K562 (cell line): ENCODE data around the gene VPS37B. TPM values are rescaled to one million over a fixed set of nuclear protein-coding genes. Genes with fewer than 3 reads are reported as not detected.

Experiments
- ATAC-seq: fragments of 200-7000 bp; cut with Tn5 transposase; 3 replicates; pipeline ENCODE4 v1.9.1; 2020; ENCODE audit warnings: moderate library complexity
- BruUV-seq: library from RNA; stranded (reverse); fragments of 400-500 nt; replicated peaks from 2 replicates; lab custom pipeline; 2021; lab: Mats Ljungman, UMichigan
- CTCF ChIA-PET: fragments of 300-600 bp; formaldehyde crosslinking; extraction: SDS; loops from one replicate; lab custom pipeline; 2021; ENCODE audit warnings: low intra/inter-chr PET ratio; lab: Yijun Ruan, JAX
- POLR2A ChIA-PET: fragments of 300-600, 350-650 bp; sonication (Branson Sonifier 250); formaldehyde crosslinking; extraction: SDS; loops from one replicate; lab custom pipeline; 2021; ENCODE audit warnings: antibody characterized with exemption, inconsistent platforms; lab: Yijun Ruan, JAX
- DNase-seq, 4 experiments: peaks; one replicate each; pipeline versions ENCODE4 v3.0.0 to v3.0.0-alpha.2; 2011 to 2018; ENCODE audit warnings: low spot score in 3 of 4, mixed read lengths in 3 of 4; ENCODE audit errors: extremely low read depth in 1 of 4
- FAIRE-seq: peaks from 2 replicates; lab custom pipeline; 2011; peaks lifted over from hg19 to GRCh38; lab: Jason Lieb, UNC
- H2AFZ ChIP-seq: 2 replicates; pipeline ENCODE4 v1.6.0; 2011; ENCODE audit warnings: low read depth, low read length, control low read depth, inconsistent platforms
- H3K27ac ChIP-seq: fragments of 200-600 bp; 3 replicates; pipeline ENCODE4 v1.8.0; 2011; ENCODE audit warnings: low read depth, mild to moderate bottlenecking, control low read depth, inconsistent platforms, low read length, moderate library complexity, mixed read lengths; ENCODE audit errors: extremely low read depth
- H3K27me3 ChIP-seq, 2 experiments: fragments of 300-600 bp in 1 of 2; 2 replicates in 1 of 2; 3 replicates in 1 of 2; pipeline versions ENCODE4 v1.6.0 to v1.8.0; 2011; ENCODE audit warnings: inconsistent platforms in 2 of 2, low read length in 2 of 2, mild to moderate bottlenecking in 1 of 2, mixed read lengths in 1 of 2, moderate library complexity in 1 of 2; ENCODE audit not compliant: control insufficient read depth in 2 of 2, insufficient read depth in 2 of 2
- H3K36me3 ChIP-seq: fragments of 300-600 bp; 3 replicates; pipeline ENCODE4 v1.8.0; 2011; ENCODE audit warnings: mild to moderate bottlenecking, low read length, inconsistent platforms; ENCODE audit not compliant: control insufficient read depth, insufficient read depth
- H3K4me1 ChIP-seq, 2 experiments: fragments of 200-600 bp in 1 of 2; replicated peaks in 1 of 2; 2 replicates in 1 of 2; 3 replicates in 1 of 2; pipeline versions ENCODE4 v1.5.1 to v1.8.0; 2011; ENCODE audit warnings: inconsistent platforms in 2 of 2, low read length in 2 of 2, mild to moderate bottlenecking in 1 of 2, mixed read lengths in 1 of 2, moderate library complexity in 1 of 2; ENCODE audit not compliant: control insufficient read depth in 2 of 2, insufficient read depth in 2 of 2
- H3K4me2 ChIP-seq: 2 replicates; pipeline ENCODE4 v1.6.1; 2011; ENCODE audit warnings: low read length, control low read depth, inconsistent platforms, mixed read lengths; ENCODE audit not compliant: insufficient read depth
- H3K4me3 ChIP-seq: fragments of 200-600 bp; sonication (generic), shearing (Covaris generic); 2 replicates; pipeline ENCODE4 v1.5.1; 2016; ENCODE audit warnings: control low read depth, inconsistent platforms
- H3K79me2 ChIP-seq: fragments of 200-600 bp; 3 replicates; pipeline ENCODE4 v1.8.0; 2011; ENCODE audit warnings: low read length, inconsistent platforms; ENCODE audit not compliant: control insufficient read depth, insufficient read depth
- H3K9ac ChIP-seq, 2 experiments: 2 replicates each; pipeline versions ENCODE4 v1.6.0 to v1.6.1; 2011; ENCODE audit warnings: low read depth in 2 of 2, low read length in 2 of 2, control low read depth in 1 of 2, inconsistent platforms in 1 of 2, mild to moderate bottlenecking in 1 of 2, mixed read lengths in 1 of 2; ENCODE audit not compliant: insufficient read depth in 1 of 2
- H3K9me1 ChIP-seq: one replicate; pipeline ENCODE4 v1.6.0; 2011; ENCODE audit warnings: inconsistent platforms, mild to moderate bottlenecking, low read length, moderate library complexity; ENCODE audit not compliant: control insufficient read depth, insufficient read depth
- H3K9me3 ChIP-seq: replicated peaks from 2 replicates; pipeline ENCODE4 v1.5.1; 2011; ENCODE audit warnings: low read depth, low read length, inconsistent platforms; ENCODE audit not compliant: control insufficient read depth, insufficient read depth
- H4K20me1 ChIP-seq: replicated peaks from 2 replicates; pipeline ENCODE4 v1.6.1; 2011; ENCODE audit warnings: low read length, inconsistent platforms, mixed read lengths; ENCODE audit not compliant: control insufficient read depth, insufficient read depth
- CSDE1 ChIP-seq, 2 experiments: fragments of 450-650 bp; IDR thresholded peaks; 2 replicates each; pipeline ENCODE4 v1.6.1; 2016; ENCODE audit warnings: mild to moderate bottlenecking in 1 of 2
- KDM5B ChIP-seq: fragments of 200-600 bp; sonication (generic); IDR thresholded peaks from 2 replicates; pipeline ENCODE4 v1.6.1; 2012; ENCODE audit warnings: low read depth, mild to moderate bottlenecking, moderate library complexity, low read length, control low read depth, inconsistent platforms; ENCODE audit not compliant: insufficient replicate concordance
- POLR2G ChIP-seq: fragments of 200-400 bp; formaldehyde crosslinking; IDR thresholded peaks from 2 replicates; pipeline ENCODE4 v1.6.1; 2017; ENCODE audit warnings: low read depth, mild to moderate bottlenecking, antibody characterized with exemption, low read length, moderate library complexity
- RAD21 ChIP-seq, 2 experiments: fragments of 250-450 bp in 1 of 2; fragments of 450-650 bp in 1 of 2; sonication (Bioruptor Pico) in 1 of 2; formaldehyde crosslinking in 1 of 2; IDR thresholded peaks in 1 of 2; conservative IDR thresholded peaks in 1 of 2; 2 replicates each; pipeline versions ENCODE4 v1.4.0 to v1.8.0; 2020 to 2022; ENCODE audit warnings: mild to moderate bottlenecking in 2 of 2, moderate library complexity in 1 of 2
- RBFOX2 ChIP-seq: fragments of 200-400 bp; formaldehyde crosslinking; IDR thresholded peaks from 2 replicates; pipeline ENCODE4 v1.6.1; 2017; ENCODE audit warnings: low read depth, mild to moderate bottlenecking, low read length, moderate library complexity
- TCF3 ChIP-seq: sonication (generic); formaldehyde crosslinking; IDR thresholded peaks from 2 replicates; pipeline ENCODE4 v1.4.0; 2020; ENCODE audit warnings: mild to moderate bottlenecking, missing genetic modification reagents
- U2AF2 ChIP-seq: fragments of 200-400 bp; formaldehyde crosslinking; optimal IDR thresholded peaks from 2 replicates; pipeline ENCODE3; 2017; ENCODE audit warnings: low read depth, mild to moderate bottlenecking, low read length
- ZNF143 ChIP-seq: sonication (generic); formaldehyde crosslinking; IDR thresholded peaks from 2 replicates; pipeline ENCODE4 v1.9.0; 2022; ENCODE audit warnings: mild to moderate bottlenecking, missing genetic modification reagents
- WGBS: fragments of 100-300 bp; shearing (Covaris generic); methylation state at CpG from one replicate; pipeline ENCODE4 v1.1.6; 2016; ENCODE audit warnings: low coverage, mixed read lengths; ENCODE audit not compliant: insufficient coverage; ENCODE audit errors: missing lambda C conversion rate; 5-methylcytosine and 5-hydroxymethylcytosine counted together
- in situ Hi-C: fragments of 300-500 bp; cut with MboI; formaldehyde crosslinking; loops from 4 replicates; pipeline ENCODE4 v1.15.0; 2018; ENCODE audit warnings: inconsistent platforms, mixed read lengths
- intact Hi-C: fragments of 100-400 bp; cut with micrococcal nuclease; formaldehyde crosslinking; loops from 2 replicates; pipeline ENCODE4 v1.14.2; 2022
- polyA plus RNA-seq, 8 experiments: library from polyadenylated mRNA; depleted of rRNA in 4 of 8; stranded (reverse) in 5 of 8; unstranded in 3 of 8; fragments of >200 nt; fragmentation: Nextera tagmentation in 2 of 8; fragmentation: Illumina TruSeq in 1 of 8; extraction: Ambion mirVana in 2 of 8; extraction: Trizol in 1 of 8; gene quantifications; 2 replicates each; pipeline versions ENCODE4 v1.2.1 to v1.2.3, GENCODE V29; 2011 to 2014; ENCODE audit warnings: inconsistent platforms in 1 of 8, missing spikeins in 1 of 8
- total RNA-seq, 7 experiments: library from RNA; depleted of rRNA in 6 of 7; stranded (reverse); fragments of >200 nt in 6 of 7; fragmentation: Illumina TruSeq in 2 of 7; extraction: Trizol in 2 of 7; gene quantifications; 2 replicates each; pipeline versions ENCODE4 v1.2.1 to v1.2.3, GENCODE V29; 2011 to 2021; ENCODE audit warnings: low replicate concordance in 1 of 7
- TF ChIP-seq, protein P1 (sequence below), 2 experiments: IDR thresholded peaks; 2 replicates each; pipeline ENCODE4 v1.6.1; 2012; ENCODE audit warnings: improper control_type of control experiment in 2 of 2, low read depth in 2 of 2, low read length in 2 of 2, borderline replicate concordance in 1 of 2

VPS37B gene
- total and polyA plus RNA-seq, 9 of the 15 experiments (the other 6 are each of a cell fraction or from before 2014, with no cell fraction given), result 0.28 to 37.4 (median 17.9) TPM

DNA sequence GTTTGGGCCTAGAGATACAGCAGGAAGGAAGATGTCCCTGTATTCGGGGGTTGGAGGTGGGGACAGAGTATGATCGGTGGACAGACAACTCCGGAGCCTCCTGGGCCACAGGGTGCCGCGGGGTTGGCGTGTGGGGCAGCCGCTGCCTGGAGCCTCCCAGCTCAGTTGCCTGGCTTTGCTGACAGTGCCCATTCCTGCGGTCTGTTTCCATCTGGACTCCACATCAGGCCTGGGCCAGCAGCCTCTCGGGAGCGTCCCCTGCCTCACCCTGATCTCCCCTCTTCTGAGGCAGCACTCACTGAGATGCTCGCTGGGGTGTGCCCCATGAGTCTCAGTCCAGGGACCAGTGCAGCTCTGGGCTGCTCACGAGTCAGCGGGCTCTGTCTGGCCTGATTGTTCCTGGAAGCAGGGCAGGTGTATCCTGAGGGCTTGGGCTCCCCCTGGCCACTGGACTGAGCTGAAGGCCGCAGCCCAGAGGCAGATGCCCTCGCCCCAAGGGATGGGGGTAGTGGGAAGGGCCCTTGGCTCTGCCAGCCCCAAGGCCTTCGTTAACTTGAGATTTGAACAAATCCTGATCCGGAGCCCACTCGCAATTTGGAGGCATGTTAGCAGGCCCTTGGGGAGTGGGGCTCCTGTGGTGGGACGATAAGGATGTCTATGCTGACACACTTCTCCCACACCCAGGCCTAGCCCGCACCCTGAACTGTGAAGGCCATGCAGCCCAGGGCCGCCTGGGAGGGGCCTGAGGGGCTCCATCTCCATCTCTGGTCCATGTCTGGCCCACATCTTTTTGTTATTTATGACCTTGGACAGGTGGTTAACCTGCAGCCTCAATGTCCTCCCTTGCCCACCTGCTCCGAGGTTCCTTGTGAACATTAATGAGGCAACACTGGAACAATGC lies 53.2 kb downstream of the VPS37B start:
- DNase-seq, result peak in 1 of 4 experiments; percentile 44
- Histone ChIP-seq H3K9me3 (no peaks in the 10 kb centered on the region), H3K27me3 (no peaks in the 10 kb centered on the region), H3K9ac (peak overlapping the region in 1 of 2 experiments; percentile 54; a peak in 1 of 4 replicates), H2AFZ (no peak overlapping the region), H3K4me3 (no peak overlapping the region), H4K20me1 (peaks cover 41% of the 10 kb centered on the region), H3K4me1 (peaks cover 4 to 56% of the 10 kb centered on the region in 2 experiments; a peak in 4 of 5 replicates), H3K4me2 (no peak overlapping the region), H3K79me2 (peaks cover 1% of the 10 kb centered on the region; the same call in 2 of the 3 replicates), H3K27ac (no peak overlapping the region), H3K36me3 (peaks cover 2% of the 10 kb centered on the region; the same call in 2 of the 3 replicates), H3K9me1 (no peaks in the 10 kb centered on the region)
- ATAC-seq, result peak; percentile 35; the same call in 1 of the 3 replicates
- FAIRE-seq, result no peak
- intact Hi-C loops, result loop anchor here (10.0 kb wide), 1 partner anchor 48 kb away; no protein-coding TSS in a partner anchor
- ChIA-PET POLR2A (interaction anchor here (0.6 to 1.9 kb wide), 3 partner anchors 11 to 502 kb away, joined by 3 to 4 read pairs (median 4); no protein-coding TSS in a partner anchor), CTCF (no interaction called here)
- BruUV-seq, result no TSS peak
- no peak for TF ChIP-seq CSDE1 (IDR thresholded peaks at IDR 0.05)
- 0 out of 2 replicates have a peak, but pooled peaks have one; percentile 28 for TF ChIP-seq ZNF143 (CRISPR knock-in tag)
- no peak for TF ChIP-seq KDM5B
- TF ChIP-seq, protein P1, sequence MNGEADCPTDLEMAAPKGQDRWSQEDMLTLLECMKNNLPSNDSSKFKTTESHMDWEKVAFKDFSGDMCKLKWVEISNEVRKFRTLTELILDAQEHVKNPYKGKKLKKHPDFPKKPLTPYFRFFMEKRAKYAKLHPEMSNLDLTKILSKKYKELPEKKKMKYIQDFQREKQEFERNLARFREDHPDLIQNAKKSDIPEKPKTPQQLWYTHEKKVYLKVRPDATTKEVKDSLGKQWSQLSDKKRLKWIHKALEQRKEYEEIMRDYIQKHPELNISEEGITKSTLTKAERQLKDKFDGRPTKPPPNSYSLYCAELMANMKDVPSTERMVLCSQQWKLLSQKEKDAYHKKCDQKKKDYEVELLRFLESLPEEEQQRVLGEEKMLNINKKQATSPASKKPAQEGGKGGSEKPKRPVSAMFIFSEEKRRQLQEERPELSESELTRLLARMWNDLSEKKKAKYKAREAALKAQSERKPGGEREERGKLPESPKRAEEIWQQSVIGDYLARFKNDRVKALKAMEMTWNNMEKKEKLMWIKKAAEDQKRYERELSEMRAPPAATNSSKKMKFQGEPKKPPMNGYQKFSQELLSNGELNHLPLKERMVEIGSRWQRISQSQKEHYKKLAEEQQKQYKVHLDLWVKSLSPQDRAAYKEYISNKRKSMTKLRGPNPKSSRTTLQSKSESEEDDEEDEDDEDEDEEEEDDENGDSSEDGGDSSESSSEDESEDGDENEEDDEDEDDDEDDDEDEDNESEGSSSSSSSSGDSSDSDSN (IDR thresholded peaks at IDR 0.05; ENCODE audit: borderline replicate concordance in 1 of 2, low read depth in 2 of 2, low read length in 2 of 2), result no peak
- TF ChIP-seq U2AF2, result no peak
- TF ChIP-seq TCF3 (CRISPR knock-in tag), result 0 out of 2 replicates have a peak, but pooled peaks have one; percentile 19
- no peak for TF ChIP-seq RBFOX2
- TF ChIP-seq POLR2G, result 0 out of 2 replicates have a peak, but pooled peaks have one; percentile 12
- 0 out of 4 replicates have a peak, but pooled peaks of 1 of the 2 experiments have one; percentile 5 for TF ChIP-seq RAD21 (CRISPR knock-in tag; conservative IDR thresholded peaks at IDR 0.05 in 1 of 2, IDR thresholded peaks at IDR 0.05 in 1 of 2)
- WGBS, result 54% methylated on average over 22 of the region's 22 CpGs
- in situ Hi-C loops, result no loop called here
